ENCODE results near the gene FGF1. TPM values are rescaled to one million over a fixed set of nuclear protein-coding genes. Genes with fewer than 3 reads are reported as not detected.
A peak's percentile ranks its signal among the peaks of the same experiment; 100 is the strongest.

FGF1 gene
- total RNA-seq, 1 donor from 2014 or later = 0.13 TPM

DNA sequence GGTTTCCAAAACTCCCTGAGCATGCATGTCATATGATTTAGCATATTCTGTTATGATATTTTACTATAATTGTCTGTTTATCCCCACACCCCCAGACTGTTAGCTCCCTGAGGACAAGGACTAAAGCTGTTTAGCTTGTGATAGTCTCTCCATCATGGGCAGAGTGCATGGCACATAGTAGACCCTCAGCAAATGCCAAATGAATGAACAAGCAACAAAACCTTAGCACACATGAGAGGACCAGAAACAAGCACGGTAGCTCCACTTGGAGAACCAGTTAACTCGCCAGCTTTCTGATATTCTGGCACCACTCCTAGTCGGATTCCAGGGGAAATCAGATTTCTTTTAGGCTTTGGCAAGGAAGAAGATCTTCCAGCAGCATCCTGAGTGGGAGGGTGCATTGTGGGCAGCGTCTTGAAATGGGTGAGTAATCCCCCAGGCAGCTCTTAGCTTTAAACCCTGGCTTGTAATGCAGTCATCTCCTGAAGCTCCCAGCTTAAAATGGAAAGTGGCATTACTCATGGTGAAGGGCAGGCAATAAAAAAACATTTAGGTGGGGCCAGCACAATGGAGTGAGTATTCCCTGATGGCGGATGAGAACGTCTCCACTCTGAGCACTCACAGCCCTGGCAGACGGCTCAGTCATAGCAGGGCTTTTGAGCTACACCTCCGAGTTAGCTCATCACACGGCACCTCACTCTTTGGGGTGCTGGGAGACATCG is 41.1 kb downstream of the FGF1 start:
- peak in 1 of 2 donors; percentile 86 for DNase-seq (ENCODE audit: low read depth in 2 of 2)

DNA sequence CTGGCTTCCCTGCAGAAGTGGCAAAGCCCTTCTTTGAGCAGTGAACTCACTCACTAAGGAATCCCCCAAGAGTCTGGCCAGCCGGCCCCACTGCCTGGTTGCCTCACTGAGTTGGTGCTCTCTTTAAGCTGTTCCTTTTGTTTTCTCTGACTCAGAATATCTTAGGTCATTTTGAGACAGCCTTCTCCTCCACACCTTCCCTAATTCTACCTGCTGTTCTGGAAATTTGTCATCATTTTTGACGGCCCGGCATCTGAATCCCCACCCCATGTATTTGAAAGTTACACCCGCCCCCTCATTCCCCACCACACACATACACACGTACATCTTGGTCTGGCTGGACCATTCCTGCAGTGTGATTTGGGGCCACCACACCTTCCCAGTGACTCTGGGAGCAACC is 41.8 kb downstream of the FGF1 start:
- DNase-seq (ENCODE audit: low read depth in 2 of 2) = no peak

DNA sequence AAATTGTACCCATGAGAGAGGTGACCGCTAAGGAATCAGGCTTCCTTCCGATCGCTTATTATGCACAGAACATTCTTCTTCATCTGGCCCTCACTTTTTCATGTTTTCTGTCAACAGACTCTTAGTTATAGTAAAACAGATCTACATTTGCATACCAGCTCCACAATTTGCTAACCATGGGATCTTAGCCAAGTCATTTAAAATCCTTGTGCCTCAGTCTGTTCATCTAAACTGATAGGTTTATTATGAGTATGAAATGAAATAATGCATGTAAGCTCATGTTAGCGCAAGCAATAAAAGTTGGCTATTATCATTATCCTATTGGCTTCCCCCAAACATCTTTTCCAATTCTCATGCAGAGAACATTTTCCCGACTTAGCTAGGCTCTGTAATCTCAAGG is 42.3 kb downstream of the FGF1 start:
- DNase-seq (ENCODE audit: low read depth in 2 of 2) = no peak

- no peak for DNase-seq (ENCODE audit: low read depth in 2 of 2)
Measured at GRCh38 chr5:142642427-142642826, 43.5 kb downstream of the FGF1 start.

DNA sequence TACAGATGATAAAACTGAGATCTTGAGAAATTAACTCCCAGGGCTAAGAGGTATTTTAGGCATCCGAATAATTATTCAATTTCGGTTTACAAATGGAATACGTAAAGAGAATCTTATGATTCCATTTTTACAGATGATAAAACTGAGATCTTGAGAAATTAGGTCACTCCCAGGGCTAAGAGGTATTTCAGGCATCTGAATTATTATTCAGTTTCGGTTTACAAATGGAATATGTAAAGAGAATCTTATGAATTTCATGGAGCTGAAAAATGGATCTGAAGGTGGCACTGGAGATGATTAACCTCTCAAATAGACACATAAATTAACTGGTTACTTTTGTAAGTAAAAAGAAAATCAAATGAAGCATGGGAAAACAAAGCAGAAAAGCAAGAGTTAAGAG is 44.2 kb downstream of the FGF1 start:
- DNase-seq (ENCODE audit: low read depth in 2 of 2) = no peak

GRCh38 chr5:142640316-142641005 is 45.4 kb downstream of the FGF1 start:
- DNase-seq (ENCODE audit: low read depth in 2 of 2) = no peak

GRCh38 chr5:142639455-142639854 is 46.4 kb downstream of the FGF1 start:
- DNase-seq (ENCODE audit: low read depth in 2 of 2) = no peak

GRCh38 chr5:142637871-142638270 is 48.0 kb downstream of the FGF1 start:
- peak in 1 of 2 donors; percentile 20 for DNase-seq (ENCODE audit: low read depth in 2 of 2)

GRCh38 chr5:142636698-142637324 is 49.1 kb downstream of the FGF1 start:
- DNase-seq (ENCODE audit: low read depth in 2 of 2) = no peak

DNA sequence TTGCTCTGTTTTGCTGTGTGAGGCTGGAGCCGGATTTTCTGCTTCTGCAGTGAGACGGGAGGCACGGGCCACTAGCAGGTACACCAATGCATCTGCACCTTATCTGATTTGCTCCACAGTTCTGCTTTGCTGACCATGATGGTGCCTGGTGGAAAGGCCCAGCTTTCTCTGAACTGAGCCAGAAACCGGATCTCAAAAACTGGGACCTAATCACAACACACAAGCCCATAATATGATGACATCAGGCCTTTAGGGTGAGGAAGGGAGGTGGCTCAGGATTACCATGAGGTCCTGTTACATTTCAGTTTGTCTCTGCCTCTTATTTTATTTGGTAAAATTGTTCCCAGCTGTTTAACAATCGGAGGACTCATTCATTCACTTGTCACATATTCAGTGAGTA is 49.8 kb downstream of the FGF1 start:
- DNase-seq (ENCODE audit: low read depth in 2 of 2) = no peak

GRCh38 chr5:142634216-142635011 is 51.5 kb downstream of the FGF1 start:
- DNase-seq (ENCODE audit: low read depth in 2 of 2) = no peak

- DNase-seq (ENCODE audit: low read depth in 2 of 2) = peak in 1 of 2 donors; percentile 33
Measured at GRCh38 chr5:142630927-142631539, 54.9 kb downstream of the FGF1 start.

- DNase-seq (ENCODE audit: low read depth in 2 of 2) = no peak
Measured at GRCh38 chr5:142627383-142628217, 58.3 kb downstream of the FGF1 start.

DNA sequence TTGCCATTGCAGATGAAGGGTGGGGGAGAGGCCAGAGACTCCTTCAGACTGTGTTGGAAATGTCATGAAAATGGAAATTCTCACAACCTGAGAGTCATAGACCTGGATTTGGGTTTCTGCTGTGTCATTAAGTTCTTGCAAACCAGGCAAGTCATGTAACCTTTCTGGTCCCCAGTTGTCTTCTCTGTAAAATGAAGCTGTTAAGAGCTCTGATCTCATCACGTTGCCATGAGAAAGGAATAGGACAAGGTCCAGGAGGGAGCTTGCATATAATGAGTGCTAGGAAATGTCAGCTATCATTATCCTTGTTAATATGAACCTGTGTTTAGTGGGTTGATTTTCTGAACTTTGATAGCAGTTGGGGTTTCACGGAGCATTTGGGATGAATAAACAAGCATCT is 59.1 kb downstream of the FGF1 start:
- no peak for DNase-seq (ENCODE audit: low read depth in 2 of 2)

GRCh38 chr5:142626099-142626498 is 59.8 kb downstream of the FGF1 start:
- no peak for DNase-seq (ENCODE audit: low read depth in 2 of 2)

DNA sequence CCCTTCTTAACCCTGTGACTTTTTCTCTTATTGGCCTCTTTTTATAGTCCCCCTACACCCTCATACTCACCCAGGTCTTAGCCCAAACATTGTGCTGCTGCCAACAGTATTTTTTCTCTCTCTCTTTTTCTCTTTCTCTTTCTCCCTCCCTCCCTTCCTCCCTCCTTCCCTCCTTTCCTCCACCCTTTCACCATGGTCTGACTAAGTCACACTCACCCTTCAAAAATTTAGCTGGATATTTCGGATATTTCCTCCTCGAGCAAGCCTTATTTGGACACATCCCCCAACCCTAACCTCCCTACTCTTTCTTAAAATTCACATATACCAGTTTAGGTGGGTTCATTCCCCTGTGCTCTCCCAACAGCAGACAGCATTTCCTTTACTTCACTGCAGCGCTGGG is 64.7 kb downstream of the FGF1 start:
- DNase-seq (ENCODE audit: low read depth in 2 of 2) = no peak

DNA sequence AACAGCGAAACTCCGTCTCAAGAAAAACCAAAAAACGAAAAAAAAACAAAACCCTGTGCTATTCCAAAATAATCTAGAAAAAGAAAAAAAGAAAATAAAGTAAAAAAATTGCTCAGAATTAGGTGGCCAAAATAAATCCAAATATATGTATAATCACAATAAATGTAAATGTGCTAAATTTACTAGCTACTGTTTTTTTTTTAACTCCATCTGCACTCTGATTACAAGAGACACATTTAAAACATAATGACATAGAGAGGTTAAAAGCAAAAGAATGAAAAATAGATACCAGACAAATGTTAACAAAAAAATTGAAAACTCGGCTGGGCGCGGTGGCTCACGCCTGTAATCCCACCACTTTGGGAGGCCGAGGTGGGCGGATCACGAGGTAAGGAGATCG is 66.1 kb downstream of the FGF1 start:
- no peak for DNase-seq (ENCODE audit: low read depth in 2 of 2)

DNA sequence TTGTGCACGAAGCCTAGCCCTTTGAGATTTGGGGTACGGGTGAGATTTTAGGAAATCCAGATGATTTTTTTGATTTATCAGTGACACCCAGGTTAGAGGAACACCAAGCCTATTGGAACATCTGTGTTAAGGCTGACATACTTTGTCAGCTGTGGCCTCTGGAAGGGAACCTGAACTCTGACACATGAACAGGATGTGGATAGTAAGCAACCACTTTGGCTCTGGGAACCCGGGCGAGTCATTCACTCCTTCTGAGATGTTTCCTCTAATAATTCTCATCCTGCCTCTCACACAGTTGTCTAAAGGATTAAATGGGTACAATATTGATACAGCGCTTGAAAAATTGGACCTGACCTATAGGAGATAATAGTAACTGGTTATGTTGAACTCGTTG is 67.8 kb downstream of the FGF1 start:
- DNase-seq (ENCODE audit: low read depth in 2 of 2) = peak in 1 of 2 donors; percentile 39

DNA sequence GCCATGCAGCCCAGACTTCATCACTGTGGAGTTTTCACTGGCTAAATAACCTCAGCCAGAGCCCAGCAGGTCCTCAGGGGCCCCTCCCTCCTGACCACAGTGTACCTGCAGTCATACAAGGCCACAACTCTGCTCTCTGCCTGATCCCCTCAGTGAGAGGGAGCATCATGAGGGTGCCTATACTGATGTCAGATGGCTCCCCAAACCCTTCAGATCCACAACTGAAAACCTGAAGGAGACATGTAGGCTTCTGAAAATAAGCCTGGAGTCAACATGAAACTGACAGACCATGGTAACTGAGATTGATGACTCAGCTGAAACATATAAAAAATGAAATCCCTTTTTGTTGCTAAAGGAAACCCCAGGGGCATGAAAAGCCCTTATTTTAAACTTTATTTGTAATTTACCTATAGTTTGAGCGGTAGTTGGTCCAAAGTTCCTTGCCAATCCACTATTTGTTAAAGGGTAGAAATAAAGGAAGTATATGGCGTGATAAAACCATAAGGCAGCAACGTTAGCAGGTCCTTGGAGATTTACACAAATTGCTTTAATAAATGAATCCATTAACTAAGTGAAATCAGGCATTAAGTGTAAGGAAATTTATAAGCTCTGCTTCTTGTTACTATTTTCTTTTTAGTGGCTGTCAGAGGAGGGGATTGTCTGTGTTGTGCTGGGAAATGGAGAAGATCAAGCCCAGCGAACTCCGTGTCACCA is 68.3 kb downstream of the FGF1 start:
- DNase-seq (ENCODE audit: low read depth in 2 of 2) = no peak

DNA sequence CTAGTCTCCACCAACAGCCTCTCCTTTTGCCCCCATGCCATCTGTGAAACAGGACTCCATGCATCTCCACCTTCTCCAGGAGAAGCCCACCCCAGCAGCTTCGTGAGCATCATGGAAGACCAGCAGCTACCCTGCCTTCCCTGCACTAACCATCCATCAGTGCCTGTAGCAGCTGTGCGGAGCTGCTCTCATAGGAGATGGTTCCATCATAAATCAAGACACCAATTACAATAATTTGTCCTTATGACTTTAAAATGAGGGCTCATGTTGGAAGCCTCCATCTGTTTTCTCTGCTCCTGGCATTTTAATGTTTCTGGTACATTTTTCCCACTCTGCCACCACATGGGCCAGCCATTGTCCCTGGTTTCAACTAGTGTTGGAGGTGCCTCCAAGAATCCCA is 69.9 kb downstream of the FGF1 start:
- DNase-seq (ENCODE audit: low read depth in 2 of 2) = no peak
